GM19023 (cell line): ENCODE measurements around the gene RNF208.
"Not testable (repeated sequence)": the region's sequence is repeated elsewhere in the genome, so short reads cannot be mapped to it uniquely, and the experiment has no call there.

Experiments used
- ATAC-seq: cut with Tn5 transposase; IDR thresholded peaks from one replicate; pipeline ENCODE4 v1.9.1; 2021; ENCODE audit warnings: mild to moderate bottlenecking, moderate library complexity; ENCODE audit not compliant: unreplicated experiment

RNF208 gene

DNA sequence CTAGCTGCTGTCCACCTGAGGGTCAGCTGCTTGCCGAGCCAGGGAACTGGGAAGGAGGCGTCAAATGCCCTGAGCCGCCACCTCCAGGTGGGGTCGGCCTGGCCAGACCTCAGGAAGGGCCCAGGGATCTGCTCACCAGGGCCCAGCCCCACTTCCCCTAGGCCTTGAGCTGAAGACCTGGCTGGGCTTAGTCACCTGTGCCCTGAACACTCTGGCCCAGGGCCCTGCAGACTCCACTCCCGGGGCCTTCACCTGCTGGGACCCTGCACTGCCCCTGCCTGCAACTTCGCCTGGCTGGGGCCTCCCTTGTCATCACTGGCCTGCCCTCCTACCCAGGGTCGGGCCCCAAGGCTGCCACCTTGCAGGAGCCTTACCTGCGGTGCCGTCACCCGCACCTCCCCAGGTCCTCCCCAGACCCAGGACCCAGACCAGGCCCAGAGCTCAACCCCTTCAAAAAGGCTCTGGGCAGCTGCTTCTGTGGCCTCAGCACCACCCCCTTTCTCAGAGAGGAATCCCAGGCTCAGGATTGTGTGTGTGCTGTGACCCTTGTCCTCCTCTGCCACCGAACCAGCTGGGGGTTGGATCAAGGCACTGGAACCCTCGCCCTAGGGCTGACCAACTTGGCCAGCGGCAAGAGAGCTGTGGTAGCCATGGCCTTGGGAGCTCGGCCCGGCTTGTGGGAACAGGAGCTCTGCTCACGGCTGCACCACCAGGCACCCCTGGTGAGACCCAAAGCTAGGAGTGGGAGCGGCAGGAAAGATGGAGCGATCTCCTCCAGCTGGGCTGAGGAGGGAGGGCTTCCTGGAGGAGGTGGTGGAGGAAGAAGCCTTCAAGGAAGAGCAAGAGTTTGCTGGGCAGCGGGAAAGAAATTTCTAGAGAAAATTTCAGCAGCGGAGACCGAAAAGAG lies 31.9 kb upstream of the RNF208 start:
- ATAC-seq: no peak

DNA sequence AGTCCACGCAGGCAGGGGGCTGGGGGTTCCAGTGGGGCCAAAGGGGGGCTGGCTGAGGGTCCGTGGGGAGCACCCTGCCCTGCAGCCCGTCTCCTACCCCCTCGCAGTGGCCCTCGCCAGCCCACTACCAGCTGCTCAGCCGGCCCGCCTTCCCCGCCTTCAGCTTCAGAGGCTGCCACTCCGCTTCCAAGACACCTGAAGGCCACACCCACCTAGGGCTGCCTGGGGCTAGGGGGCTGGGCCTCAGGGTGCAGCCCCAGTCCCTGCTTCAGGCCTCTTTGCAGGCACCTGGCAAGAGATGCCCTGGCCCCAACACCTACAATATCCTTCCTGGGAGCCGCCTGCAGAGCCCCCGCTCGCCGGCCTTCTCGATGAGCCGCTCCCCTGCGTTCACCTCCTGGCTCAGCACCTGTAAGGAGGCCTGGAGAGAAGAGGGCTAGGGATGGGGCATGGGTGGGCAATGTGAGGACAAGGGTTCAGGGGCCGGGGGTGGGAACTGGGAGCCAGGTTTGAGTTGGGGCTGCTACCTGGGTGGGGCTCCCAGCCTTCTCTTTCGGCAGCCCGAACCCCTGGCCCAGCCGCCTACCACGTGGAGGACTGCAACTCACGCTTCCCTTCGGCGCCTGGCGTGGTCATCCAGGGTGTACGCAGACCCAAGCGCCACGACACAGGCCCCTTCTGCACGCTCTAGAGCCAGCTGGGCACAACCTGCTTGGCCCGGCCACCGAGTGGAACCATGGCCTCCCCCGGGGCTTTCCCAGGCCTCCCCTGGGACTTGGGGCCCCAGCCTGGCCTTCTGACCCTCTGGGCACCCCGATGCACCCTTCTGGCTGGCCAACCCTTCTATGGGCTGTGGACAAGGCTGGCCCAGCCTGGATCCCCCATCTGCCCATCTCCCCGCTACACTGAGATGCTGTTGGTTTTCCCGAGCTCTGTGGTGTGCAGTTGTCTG lies 30.8 kb upstream of the RNF208 start:
- no peak for ATAC-seq

DNA sequence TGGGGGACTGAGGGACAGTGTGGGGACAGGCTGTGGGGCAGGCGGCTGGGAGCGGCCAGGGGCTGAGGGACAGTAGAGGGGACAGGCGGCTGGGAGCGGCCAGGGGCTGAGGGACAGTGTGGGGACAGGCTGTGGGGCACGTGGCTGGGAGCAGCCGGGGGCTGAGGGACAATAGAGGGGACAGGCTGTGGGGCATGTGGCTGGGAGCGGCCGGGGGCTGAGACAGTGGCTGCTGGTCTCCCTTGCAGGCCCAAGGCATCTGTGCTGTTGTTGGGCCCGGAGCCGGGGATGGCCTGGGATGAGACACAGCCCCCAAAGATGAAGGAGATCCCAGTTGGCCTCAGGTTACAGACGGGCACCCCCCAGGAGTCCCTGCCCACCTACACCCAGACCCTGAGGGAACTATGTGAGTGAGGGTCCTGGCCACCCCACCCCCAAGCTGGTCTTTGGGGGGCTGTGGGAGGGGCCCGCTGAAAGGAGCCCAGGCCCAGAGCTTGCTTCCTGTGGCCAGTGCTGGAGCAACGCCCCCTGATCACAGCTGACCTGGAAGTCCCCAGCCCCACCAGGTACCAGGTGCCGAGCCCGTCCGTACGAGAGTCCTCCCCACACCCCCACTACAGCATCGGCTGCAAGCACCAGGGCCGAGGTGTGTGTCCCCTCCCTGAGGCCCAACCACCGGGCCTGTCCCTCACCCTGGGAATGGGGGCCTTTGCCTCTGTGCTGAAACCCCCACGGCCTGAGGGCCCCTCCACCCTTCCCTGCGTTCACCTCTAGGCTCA lies 29.6 kb upstream of the RNF208 start:
- no peak for ATAC-seq

- no peak for ATAC-seq
Observed at GRCh38 chr9:137251194-137251461, 29.1 kb upstream of the RNF208 start, which contains the start of gene STPG3. Gene STPG3 (plus strand): TSS chr9:137251286. CDS start chr9:137251287, 1 bp downstream.

DNA sequence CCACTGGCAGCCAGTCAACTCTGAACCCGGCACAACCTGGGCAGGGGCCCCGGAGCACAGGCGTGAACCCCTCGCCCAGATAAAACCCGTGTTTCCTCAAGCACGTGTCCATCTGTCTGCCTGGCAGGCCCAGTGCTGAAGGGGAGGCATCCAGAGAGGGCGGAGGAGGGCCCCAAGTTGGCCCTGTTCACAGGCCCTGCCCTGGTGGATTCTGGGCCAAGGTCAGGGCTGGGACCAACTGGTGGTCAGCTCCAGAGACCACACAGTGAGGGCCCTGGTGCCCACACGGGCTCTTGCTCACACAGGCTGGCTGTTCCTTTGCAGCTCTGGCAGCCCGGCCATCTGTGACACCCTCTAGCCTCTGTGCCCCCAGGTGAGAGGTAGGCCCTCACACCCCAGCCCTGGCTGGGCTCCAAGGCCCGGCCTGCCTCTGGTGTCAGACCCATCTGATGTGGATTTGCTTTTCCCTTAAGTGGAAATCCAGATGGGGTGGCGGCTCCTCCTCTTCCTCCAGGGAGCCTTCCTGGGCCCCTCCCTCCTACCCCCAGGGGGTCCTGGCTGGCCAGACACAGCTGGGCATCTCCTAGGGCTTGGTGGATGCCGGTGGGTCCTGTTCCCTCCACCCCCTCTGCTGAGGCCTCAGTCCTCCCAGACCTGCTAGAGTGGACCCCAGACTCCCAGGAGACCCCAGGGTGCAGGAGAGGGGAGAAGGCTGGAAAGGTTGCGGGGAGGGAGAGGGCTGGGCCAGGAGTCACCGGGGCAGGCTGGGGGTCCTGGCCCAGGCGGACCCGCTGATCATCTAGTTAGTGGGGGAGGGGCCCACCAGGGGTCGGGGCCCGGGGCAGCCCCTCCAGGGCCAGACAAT lies 28.5 kb upstream of the RNF208 start:
- no peak for ATAC-seq

- no peak for ATAC-seq
Observed at GRCh38 chr9:137247916-137248175, 25.8 kb upstream of the RNF208 start.

- ATAC-seq: no peak
Observed at GRCh38 chr9:137247135-137247915, 25.3 kb upstream of the RNF208 start.

DNA sequence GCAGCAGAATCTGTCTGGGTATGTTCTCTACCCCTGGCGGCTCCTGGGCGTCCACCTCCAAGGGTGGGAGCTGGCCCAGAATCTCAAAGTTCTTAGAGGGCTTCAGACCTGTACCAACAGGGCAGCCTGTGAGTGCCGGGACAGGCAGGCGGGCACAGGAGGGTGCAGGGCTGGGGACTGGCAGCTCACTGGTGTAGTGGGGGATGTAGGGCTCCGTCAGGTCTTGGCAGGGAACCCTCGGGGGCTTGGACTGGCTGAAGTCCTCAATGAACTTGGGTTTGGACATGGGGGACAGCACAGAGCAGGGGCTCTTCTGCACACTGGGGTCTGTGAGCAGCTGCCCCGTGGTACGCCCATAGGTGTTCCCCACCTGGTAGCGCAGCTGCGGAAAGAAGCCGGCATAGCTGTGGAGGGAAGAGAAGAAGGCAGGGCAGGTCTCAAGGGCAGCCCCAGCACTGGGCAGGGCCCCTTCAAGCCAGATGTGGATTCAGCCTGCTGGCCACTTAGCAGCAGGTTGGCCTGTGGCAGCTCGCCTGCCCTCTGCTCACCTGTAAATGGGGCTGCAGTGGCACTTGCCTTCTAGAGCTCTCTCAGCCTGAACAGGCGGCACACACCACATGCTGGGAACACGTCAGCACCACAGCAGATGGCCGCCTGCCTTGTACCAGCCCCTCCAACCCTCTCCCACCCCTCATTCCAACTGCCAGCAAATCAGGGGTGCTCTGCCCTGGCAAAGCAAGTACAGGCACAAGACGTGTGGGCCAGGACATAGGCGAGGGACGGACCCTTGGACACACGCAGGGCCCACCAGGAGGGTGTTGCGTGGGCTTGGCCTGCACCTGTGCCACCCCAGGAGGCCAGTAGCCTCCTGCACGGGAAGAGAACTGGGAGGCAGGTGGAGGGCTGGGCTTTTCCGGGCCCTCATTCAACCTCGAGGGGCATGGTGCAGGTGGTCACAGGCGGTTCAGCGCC lies 23.7 kb upstream of the RNF208 start:
- no peak for ATAC-seq

- no peak for ATAC-seq
Observed at GRCh38 chr9:137244486-137245449, 22.7 kb upstream of the RNF208 start.

DNA sequence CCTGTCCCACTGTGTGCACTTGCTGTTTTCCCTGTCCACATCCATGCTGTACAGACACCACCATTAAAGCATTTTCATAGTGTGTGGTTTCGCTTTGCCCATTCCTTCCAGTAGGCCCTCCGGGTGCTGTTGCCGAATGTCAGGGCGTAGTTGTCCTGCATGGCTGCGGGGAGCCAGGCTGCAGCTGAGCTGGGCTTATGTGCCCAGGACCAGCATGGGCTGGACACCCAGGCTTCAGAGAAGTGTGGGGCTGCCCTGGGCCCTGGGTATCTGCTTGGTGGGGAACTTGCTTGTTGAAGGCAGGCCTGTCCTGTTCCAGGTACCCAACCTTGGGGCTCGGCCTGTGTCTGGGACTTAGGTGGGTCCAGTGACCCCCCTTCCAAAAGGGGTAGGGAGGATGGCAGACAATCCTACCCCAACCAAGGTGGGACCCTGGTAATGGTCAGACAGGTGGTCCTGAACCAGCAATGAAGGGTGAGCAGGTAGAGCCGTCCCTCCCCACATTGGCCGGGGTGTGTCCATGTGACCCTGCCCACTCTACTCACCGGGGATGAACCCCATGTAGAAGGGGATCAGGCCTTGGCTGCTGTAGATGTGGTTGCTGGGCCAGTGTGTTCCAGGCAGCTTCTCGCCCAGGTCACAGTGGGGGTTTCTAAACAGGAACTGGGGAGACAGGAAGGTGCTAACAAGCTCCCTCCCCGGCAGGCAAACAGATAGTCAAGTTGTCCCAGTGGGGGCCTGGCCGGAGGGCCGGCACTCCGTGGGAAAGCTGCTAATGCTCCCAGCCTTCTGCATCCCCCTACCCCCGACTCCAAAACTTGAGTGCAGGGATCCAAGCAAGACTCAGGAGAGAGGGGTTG lies 21.8 kb upstream of the RNF208 start:
- ATAC-seq: no peak

- not testable (repeated sequence) for ATAC-seq
Observed at GRCh38 chr9:137243266-137243625, 21.2 kb upstream of the RNF208 start.

GRCh38 chr9:137242269-137243203 lies 20.5 kb upstream of the RNF208 start:
- no peak for ATAC-seq

- peak; percentile 8 for ATAC-seq
Observed at GRCh38 chr9:137241490-137242268, 19.6 kb upstream of the RNF208 start.

- ATAC-seq: peak; percentile 65
Observed at GRCh38 chr9:137240841-137241489, 18.9 kb upstream of the RNF208 start, which contains the start of gene TUBB4B. Gene TUBB4B (plus strand): TSS chr9:137241287. CDS start chr9:137241361, 74 bp downstream.
